GM21529 (cell line): ENCODE data around the gene AGPAT1.
"Not testable (repeated sequence)": the region's sequence is repeated elsewhere in the genome, so short reads cannot be mapped to it uniquely, and the experiment has no call there.

Source experiments
- ATAC-seq: cut with Tn5 transposase; IDR thresholded peaks from one replicate; pipeline ENCODE4 v1.9.1; 2021; ENCODE audit not compliant: unreplicated experiment

AGPAT1 gene

DNA sequence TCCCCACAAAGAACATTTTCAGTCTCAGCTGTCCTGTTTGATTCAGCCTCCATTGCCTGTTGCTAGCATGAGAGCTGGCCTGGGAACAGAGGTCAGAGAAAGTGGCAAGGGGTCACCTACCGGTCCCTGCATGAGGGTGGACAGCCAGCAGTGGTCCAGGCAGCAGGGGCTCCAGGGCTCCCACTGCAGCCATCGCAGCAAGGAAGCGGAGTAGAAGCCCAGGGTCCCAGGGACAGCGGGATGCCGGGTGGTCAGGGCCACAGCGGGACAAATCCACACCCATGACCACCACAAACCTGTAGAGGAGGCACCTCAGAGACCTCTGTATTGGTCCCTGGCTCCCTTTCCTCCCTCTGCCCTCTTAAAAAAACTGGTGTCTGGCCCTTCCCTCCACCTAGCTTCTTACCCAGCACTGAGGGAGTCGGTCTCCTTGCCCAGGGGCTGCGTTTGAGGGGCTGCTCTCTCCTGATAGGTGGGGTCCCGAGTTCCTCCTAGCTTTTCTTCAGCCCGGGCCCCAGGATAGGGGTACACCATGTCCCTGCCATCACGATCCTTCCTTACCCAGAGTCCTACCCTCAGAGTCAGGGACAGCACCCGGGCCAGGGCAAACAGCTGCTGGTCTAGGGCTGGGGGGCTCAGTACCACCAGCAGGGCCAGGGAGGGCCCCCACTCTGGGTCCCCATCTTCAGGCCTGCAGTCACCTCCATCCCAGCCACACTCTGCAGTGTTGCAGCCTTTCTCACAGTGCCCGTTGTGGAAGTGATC lies 25.0 kb upstream of the AGPAT1 start:
- ATAC-seq: no peak

- ATAC-seq: no peak
Measured at GRCh38 chr6:32198866-32199265, 23.0 kb upstream of the AGPAT1 start.

DNA sequence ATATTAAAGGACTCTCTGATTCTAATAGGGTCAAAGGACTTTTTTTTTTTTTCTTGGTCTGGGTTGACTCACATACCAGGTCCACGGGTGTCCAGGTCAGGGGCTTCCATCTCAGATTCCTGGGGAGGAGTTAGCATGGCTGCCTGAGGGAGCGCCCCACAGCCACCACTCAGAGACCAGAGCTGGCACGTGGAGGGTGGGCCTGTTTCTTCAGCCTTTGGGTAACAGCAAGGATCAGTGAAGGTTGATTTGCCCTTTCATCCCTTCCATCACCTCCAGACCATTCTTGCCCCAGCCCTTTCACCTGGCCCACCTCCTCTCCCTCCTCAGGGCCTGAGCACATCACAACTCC lies 22.4 kb upstream of the AGPAT1 start:
- ATAC-seq: no peak

- no peak for ATAC-seq
Measured at GRCh38 chr6:32196682-32197616, 21.1 kb upstream of the AGPAT1 start.

DNA sequence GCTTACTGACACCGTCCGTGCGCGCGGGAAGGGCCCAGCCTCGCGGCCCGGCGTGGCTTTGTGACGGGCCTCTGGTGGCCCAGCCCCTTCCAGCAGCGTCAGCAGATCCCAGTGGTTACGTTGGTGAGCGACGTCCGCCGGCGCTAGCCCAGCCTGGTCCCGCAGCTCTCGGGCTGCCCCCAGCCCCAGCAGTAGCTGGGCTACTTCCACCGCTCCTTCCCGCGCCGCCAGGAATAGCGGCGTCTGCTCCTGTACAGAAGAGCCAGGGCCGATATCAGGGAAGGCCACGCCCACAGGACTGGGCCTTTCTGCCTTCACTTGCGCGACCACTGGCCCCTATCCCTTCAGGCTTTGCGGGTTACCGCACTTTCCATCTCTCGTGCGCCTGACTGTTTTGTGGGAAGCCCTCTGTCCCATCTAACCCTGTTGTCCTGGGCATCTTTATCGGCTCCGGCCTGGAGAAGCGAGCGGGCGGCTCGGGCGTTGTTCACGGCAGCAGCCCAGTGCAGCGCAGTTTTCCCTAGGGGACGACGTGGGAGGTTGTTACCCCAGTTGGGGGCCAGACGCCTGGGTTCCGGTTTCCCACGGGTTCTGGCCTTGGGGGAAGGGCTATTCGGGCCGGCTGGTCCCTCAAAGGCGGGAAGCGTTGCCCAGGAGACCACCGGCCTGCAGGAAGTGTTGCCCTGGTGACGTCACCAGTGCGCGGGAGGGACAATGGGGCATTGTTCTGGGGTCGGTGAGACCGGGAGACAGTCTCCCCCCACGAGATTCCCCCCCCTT lies 20.2 kb upstream of the AGPAT1 start:
- peak; percentile 71 for ATAC-seq

GRCh38 chr6:32195652-32195901 lies 19.7 kb upstream of the AGPAT1 start:
- ATAC-seq: peak; percentile 70

DNA sequence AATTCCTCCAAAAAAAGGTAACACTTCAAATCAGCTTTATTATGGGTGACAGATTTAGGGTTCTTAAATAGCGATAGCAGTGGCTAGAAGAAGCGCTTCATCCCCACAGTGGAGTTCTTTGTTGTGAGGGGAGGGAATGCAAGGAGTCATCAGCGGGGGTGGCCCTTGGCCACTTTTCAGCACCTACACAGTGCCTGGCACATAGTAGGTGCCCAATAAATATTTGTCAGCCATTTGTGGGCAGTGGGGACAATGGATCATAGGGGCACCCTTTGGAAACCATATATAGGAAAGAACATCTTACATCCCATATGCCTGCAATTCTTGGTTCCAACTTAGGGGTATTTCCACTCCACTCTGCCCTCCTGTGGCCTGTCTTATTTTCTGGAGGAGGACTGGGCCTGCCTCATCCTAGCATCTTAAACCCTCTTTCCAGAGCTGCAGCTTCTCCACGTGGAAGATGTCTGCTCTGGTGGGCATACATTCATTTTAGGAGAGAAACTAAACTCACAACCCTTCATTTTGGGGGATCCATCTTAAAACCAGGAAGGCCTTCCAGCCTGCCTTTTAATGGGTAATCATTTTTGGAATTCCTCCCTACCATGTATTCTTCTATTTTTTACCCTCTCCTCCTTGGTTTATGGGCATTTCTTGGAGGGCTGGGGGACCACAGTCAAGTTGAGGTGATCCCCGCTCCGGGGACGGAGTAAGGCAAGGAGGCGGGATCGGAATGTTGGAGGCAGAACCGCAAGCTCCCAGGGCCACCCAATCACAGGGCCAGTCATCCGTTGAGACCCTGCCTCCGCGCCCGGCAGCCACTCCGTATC lies 19.2 kb upstream of the AGPAT1 start:
- ATAC-seq: no peak

DNA sequence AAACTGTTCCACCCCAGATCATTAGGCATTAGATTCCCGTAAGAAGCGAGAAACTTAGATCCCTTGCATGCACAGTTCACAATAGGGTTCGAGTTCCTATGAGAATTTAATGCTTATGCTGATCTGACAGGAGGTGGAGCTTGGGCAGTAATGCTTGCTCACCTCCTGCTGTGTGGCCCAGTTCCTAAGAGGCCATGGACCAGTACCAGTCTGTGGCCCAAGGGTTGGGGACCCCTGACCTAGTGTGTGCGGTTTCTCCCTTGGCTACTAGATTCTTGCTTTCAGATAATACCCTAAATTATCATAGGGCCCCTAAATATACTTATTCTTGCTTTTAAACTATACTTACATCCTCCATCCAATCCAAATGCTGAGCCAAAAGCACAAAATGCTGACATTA lies 18.5 kb upstream of the AGPAT1 start:
- ATAC-seq: no peak

DNA sequence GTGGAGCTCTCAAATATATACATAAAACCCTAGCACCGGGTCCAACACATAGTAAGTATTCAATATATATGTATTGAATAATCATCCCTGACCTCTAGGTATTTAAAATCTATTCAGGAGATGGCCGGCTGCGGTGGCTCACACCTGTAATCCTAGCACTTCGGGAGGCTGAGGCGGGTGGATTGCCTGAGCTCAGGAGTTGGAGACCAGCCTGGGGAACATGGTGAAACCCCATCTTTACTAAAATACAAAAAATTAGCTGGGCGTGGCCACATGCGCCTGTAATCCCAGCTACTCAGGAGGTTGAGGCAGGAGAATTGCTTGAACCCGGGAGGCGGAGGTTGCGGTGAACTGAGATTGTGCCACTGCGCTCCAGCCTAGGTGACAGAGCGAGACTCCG lies 17.2 kb upstream of the AGPAT1 start:
- not testable (repeated sequence) for ATAC-seq

DNA sequence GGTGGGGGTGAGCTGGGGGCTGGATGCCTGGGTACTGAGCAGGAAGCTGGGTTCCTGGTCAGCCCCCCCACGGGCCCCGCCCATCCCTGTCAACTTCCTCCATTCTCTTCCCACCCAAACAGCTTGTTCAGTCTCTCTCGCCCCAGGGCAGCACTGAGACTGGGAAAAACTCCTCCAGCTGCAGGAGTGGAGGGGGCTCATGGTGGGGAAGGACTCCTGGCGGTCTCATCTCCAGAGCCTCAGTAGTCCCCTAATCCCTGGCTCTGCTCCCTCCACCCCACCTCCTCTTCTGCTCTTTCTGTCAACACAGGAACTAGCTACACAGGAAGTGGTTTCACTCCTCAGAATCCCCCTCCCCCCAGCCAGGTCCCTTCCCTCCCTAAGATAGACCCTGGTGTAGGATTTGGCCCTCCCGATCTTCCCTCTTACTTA lies 16.7 kb upstream of the AGPAT1 start, which contains the start of gene GPSM3:
TSS of gene GPSM3 (minus strand) at position 36 of the 432 bp plus-strand sequence. CDS start 130 bp downstream, outside the sequence.
- ATAC-seq: no peak

GRCh38 chr6:32191696-32192607 lies 16.1 kb upstream of the AGPAT1 start:
- ATAC-seq: no peak

GRCh38 chr6:32190911-32191677 lies 15.2 kb upstream of the AGPAT1 start:
- no peak for ATAC-seq

- peak; percentile 50 for ATAC-seq
Measured at GRCh38 chr6:32190054-32190851, 14.4 kb upstream of the AGPAT1 start, which contains the start of gene PBX2. Gene PBX2 (minus strand): TSS chr6:32190202. CDS start chr6:32189915, 287 bp downstream.

DNA sequence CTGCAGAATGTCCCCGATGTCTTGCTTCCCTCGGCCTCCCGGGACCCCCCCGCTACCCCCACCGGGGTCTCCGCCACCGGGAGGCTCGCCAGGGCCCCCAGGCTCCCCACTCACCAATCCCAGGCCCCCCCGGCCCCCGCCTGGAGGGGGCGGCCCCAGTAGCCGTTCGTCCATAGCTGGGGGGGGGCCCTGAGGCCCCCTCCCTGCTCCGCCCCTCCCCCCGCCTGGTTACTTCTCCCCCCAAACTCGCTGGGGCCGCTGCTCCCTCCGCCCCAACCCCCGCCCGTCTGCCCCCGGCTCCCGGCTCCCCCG lies 13.8 kb upstream of the AGPAT1 start:
- no peak for ATAC-seq

DNA sequence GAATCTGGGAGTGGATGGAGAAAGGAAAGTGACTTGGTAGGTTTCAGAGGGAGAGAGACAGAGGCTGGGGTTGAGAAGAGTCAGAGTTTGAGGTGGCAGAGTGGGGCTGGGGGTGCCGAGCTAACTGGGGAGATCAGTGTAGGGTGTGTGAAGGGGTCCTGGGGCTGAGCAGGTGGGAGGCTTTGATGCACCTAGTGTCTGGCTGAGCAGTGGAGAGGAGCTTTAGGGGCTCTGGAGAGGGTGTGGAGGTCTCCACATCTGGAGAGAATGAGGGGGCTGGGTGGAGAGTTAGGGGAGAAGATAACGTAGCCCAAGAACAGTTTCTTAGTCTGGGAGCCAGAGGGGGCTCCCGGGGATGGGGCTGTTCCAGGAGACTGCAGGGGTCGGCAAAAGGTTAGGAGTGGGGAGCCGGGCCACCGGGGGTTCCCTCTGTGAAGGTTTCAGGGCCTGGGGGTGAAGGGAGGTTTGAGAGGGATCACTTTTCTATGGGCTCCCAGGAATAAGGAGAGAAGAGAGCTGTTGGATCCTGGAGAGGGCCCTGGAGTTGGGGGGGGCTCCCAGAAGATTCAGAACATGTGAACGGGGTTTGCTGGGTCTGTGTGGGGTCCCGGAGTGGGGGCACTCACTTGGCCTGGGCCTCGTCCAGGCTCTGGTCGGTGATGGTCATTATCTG lies 13.3 kb upstream of the AGPAT1 start:
- ATAC-seq: no peak

- ATAC-seq: no peak
Measured at GRCh38 chr6:32188381-32189068, 12.6 kb upstream of the AGPAT1 start.
